Neutrophil (primary cell): ENCODE results near the gene PDCL2.

Experiments
- H3K27ac ChIP-seq: fragments of 200-600 bp; sonication (generic); 2 replicates; pipeline ENCODE4 v1.5.1; 2016; ENCODE audit warnings: mild to moderate bottlenecking, moderate library complexity
- H3K27me3 ChIP-seq: fragments of 200-600 bp; sonication (generic); 2 replicates; pipeline ENCODE4 v1.6.0; 2016; ENCODE audit warnings: mild to moderate bottlenecking
- H3K36me3 ChIP-seq: fragments of 200-600 bp; sonication (generic); 2 replicates; pipeline ENCODE4 v1.5.1; 2017
- H3K4me1 ChIP-seq, 2 experiments: fragments of 200-600 bp in 1 of 2; sonication (generic) in 1 of 2; 1 replicate in 1 of 2; 2 replicates in 1 of 2; pipeline versions ENCODE4 v1.5.1 to v1.6.1; 2013 to 2016; ENCODE audit warnings: low read depth in 1 of 2, low read length in 1 of 2, mild to moderate bottlenecking in 1 of 2, moderate library complexity in 1 of 2; ENCODE audit not compliant: control insufficient read depth in 1 of 2, insufficient read depth in 1 of 2
- H3K4me3 ChIP-seq, 2 experiments: fragments of 200-600 bp in 1 of 2; sonication (generic) in 1 of 2; 1 replicate in 1 of 2; 2 replicates in 1 of 2; pipeline ENCODE4 v1.5.1; 2013 to 2016; ENCODE audit warnings: low read depth in 1 of 2, low read length in 1 of 2, mild to moderate bottlenecking in 1 of 2, moderate library complexity in 1 of 2
- H3K9me3 ChIP-seq: fragments of 200-600 bp; sonication (generic); 2 replicates; pipeline ENCODE4 v1.5.1; 2016
- CTCF ChIP-seq: fragments of 200-600 bp; sonication (generic); IDR thresholded peaks from 2 replicates; pipeline ENCODE4 v1.5.1; 2016; ENCODE audit warnings: antibody characterized with exemption

Gene PDCL2

GRCh38 chr4:55615008-55615407, 23.0 kb upstream of the PDCL2 start:
- Histone ChIP-seq H3K4me1 (no peaks in the 10 kb centered on the region), H3K4me3 (no peak overlapping the region), H3K27ac (no peak overlapping the region), H3K9me3 (no peaks in the 10 kb centered on the region), H3K27me3 (no peaks in the 10 kb centered on the region), H3K36me3 (no peaks in the 10 kb centered on the region)
- no peak for TF ChIP-seq CTCF

- TF ChIP-seq CTCF: no peak
- H3K27ac ChIP-seq: no peak overlapping the region
- H3K27me3 ChIP-seq: no peaks in the 10 kb centered on the region
- no peaks in the 10 kb centered on the region for H3K4me1 ChIP-seq
- no peaks in the 10 kb centered on the region for H3K36me3 ChIP-seq
- no peaks in the 10 kb centered on the region for H3K9me3 ChIP-seq
- no peak overlapping the region for H3K4me3 ChIP-seq
These were observed 21.6 kb upstream of the PDCL2 start for GRCh38 chr4:55613621-55614020.

- Histone ChIP-seq H3K27ac (no peak overlapping the region), H3K4me1 (no peaks in the 10 kb centered on the region), H3K27me3 (no peaks in the 10 kb centered on the region), H3K4me3 (no peak overlapping the region), H3K9me3 (no peaks in the 10 kb centered on the region), H3K36me3 (no peaks in the 10 kb centered on the region)
- TF ChIP-seq CTCF: no peak
These were observed 20.3 kb upstream of the PDCL2 start for GRCh38 chr4:55612341-55612740.

- no peak overlapping the region for H3K27ac ChIP-seq
- H3K9me3 ChIP-seq: no peaks in the 10 kb centered on the region
- TF ChIP-seq CTCF: no peak
- no peak overlapping the region for H3K4me3 ChIP-seq
- H3K27me3 ChIP-seq: no peaks in the 10 kb centered on the region
- no peaks in the 10 kb centered on the region for H3K36me3 ChIP-seq
- H3K4me1 ChIP-seq: no peaks in the 10 kb centered on the region
These were observed 19.5 kb upstream of the PDCL2 start for GRCh38 chr4:55611358-55612059.

GRCh38 chr4:55610381-55610780, 18.3 kb upstream of the PDCL2 start:
- Histone ChIP-seq H3K4me3 (no peak overlapping the region), H3K36me3 (no peaks in the 10 kb centered on the region), H3K9me3 (no peaks in the 10 kb centered on the region), H3K27me3 (no peaks in the 10 kb centered on the region), H3K4me1 (no peaks in the 10 kb centered on the region), H3K27ac (no peak overlapping the region)
- TF ChIP-seq CTCF: no peak
